GM18511 (cell line): Measurements from ENCODE around the gene RAG2.
"Not testable (repeated sequence)": the region's sequence is repeated elsewhere in the genome, so short reads cannot be mapped to it uniquely, and the experiment has no call there.

ENCODE experiments used
- ATAC-seq: cut with Tn5 transposase; IDR thresholded peaks from one replicate; pipeline ENCODE4 v1.9.1; 2021; ENCODE audit warnings: mild to moderate bottlenecking, moderate library complexity; ENCODE audit not compliant: unreplicated experiment

RAG2 gene

DNA sequence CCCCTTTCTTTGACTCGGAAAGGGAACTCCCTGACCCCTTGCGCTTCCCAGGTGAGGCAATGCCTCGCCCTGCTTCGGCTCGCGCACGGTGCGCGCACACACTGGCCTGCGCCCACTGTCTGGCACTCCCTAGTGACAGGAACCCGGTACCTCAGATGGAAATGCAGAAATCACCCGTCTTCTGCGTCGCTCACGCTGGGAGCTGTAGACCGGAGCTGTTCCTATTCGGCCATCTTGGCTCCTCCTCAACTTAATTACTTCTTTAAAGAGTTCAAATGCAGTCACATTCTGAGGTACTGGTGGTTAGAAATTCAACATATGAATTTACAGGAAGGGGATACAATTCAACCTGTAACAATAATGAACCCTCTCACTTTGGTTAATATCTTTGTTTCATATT, 40.6 kb downstream of the RAG2 start:
- not testable (repeated sequence) for ATAC-seq

GRCh38 chr11:36550385-36551115, 47.5 kb downstream of the RAG2 start:
- no peak for ATAC-seq
